DOHH2 (cell line): ENCODE results near the gene B3GALT6.

Experiments used
- EZH2phosphoT487 ChIP-seq: fragments of 200-600 bp; sonication (generic); IDR thresholded peaks from 2 replicates; pipeline ENCODE4 v1.6.1; 2017; ENCODE audit warnings: borderline replicate concordance, mild to moderate bottlenecking, antibody characterized with exemption, low read length, moderate library complexity, mixed read lengths
- TF ChIP-seq, protein P1 (sequence below): fragments of 200-600 bp; sonication (generic); IDR thresholded peaks from one replicate; pipeline ENCODE4 v1.5.1; 2014; ENCODE audit warnings: antibody characterized with exemption, mild to moderate bottlenecking, low read depth, low read length; ENCODE audit not compliant: poor library complexity, severe bottlenecking

- TF ChIP-seq, protein P1, sequence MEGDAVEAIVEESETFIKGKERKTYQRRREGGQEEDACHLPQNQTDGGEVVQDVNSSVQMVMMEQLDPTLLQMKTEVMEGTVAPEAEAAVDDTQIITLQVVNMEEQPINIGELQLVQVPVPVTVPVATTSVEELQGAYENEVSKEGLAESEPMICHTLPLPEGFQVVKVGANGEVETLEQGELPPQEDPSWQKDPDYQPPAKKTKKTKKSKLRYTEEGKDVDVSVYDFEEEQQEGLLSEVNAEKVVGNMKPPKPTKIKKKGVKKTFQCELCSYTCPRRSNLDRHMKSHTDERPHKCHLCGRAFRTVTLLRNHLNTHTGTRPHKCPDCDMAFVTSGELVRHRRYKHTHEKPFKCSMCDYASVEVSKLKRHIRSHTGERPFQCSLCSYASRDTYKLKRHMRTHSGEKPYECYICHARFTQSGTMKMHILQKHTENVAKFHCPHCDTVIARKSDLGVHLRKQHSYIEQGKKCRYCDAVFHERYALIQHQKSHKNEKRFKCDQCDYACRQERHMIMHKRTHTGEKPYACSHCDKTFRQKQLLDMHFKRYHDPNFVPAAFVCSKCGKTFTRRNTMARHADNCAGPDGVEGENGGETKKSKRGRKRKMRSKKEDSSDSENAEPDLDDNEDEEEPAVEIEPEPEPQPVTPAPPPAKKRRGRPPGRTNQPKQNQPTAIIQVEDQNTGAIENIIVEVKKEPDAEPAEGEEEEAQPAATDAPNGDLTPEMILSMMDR, result no peak
- TF ChIP-seq EZH2phosphoT487, result no peak
Observed at GRCh38 chr1:1222575-1223225, 9.3 kb upstream of the B3GALT6 start.
